ENCODE measurements around the gene CLIC3.

GRCh38 chr9:137023583-137023991, 27.2 kb upstream of the CLIC3 start:
- no peak for TF ChIP-seq CTCF (IDR thresholded peaks at IDR 0.05 in 8 of 11, conservative IDR thresholded peaks at IDR 0.05 in 3 of 11)
- TF ChIP-seq POLR2AphosphoS5 (IDR thresholded peaks at IDR 0.05), result no peak

Data from spleen (tissue), 7 donors.